Measurements from ENCODE around the gene ARMC7.

GRCh38 chr17:75142236-75142971, 32.6 kb downstream of the ARMC7 start:
- TF ChIP-seq CTCF (IDR thresholded peaks at IDR 0.05) (no peak), POLR2AphosphoS5 (IDR thresholded peaks at IDR 0.05) (no peak)
